SK-N-SH treated with all-trans-retinoic acid at 6 μM for 48 hours (cell line): Measurements from ENCODE around the gene TSHZ2.

Experiments used
- ATAC-seq: fragments of 200-7000 bp; cut with Tn5 transposase; 3 replicates; pipeline ENCODE4 v1.9.1; 2020; ENCODE audit warnings: mild to moderate bottlenecking, moderate library complexity
- ARNTL ChIP-seq: fragments of 450-650 bp; formaldehyde crosslinking; IDR thresholded peaks from 2 replicates; pipeline ENCODE4 v1.5.0; 2020; ENCODE audit warnings: low read depth, mild to moderate bottlenecking, moderate library complexity, borderline replicate concordance
- BACH2 ChIP-seq: fragments of 250-450 bp; sonication (Bioruptor Pico); IDR thresholded peaks from 2 replicates; pipeline ENCODE4 v1.9.0; 2021; ENCODE audit warnings: mild to moderate bottlenecking, borderline replicate concordance
- CSDC2 ChIP-seq: fragments of 250-450 bp; sonication (Bioruptor Pico); IDR thresholded peaks from 2 replicates; pipeline ENCODE4 v1.5.0; 2020; ENCODE audit warnings: mild to moderate bottlenecking, moderate library complexity
- ESRRG ChIP-seq: fragments of 250-450 bp; sonication (Bioruptor Pico); IDR thresholded peaks from 2 replicates; pipeline ENCODE4 v1.6.1; 2021; ENCODE audit warnings: mild to moderate bottlenecking
- GLIS3 ChIP-seq: fragments of 250-450 bp; sonication (Bioruptor Pico); IDR thresholded peaks from 2 replicates; pipeline ENCODE4 v1.5.0; 2020; ENCODE audit warnings: mild to moderate bottlenecking, moderate library complexity
- OSR1 ChIP-seq: fragments of 250-450 bp; sonication (Bioruptor Pico); IDR thresholded peaks from 2 replicates; pipeline ENCODE4 v1.8.0; 2022; ENCODE audit warnings: moderate library complexity, mild to moderate bottlenecking, inconsistent platforms
- PPARA ChIP-seq: fragments of 250-450 bp; sonication (Bioruptor Pico); IDR thresholded peaks from 2 replicates; pipeline ENCODE4 v1.5.0; 2020; ENCODE audit warnings: mild to moderate bottlenecking, borderline replicate concordance
- RARB ChIP-seq: fragments of 250-450 bp; sonication (Bioruptor Pico); IDR thresholded peaks from 2 replicates; pipeline ENCODE4 v1.8.0; 2021; ENCODE audit warnings: mild to moderate bottlenecking, moderate library complexity
- SNAI2 ChIP-seq: fragments of 250-450 bp; sonication (Bioruptor Pico); IDR thresholded peaks from 2 replicates; pipeline ENCODE4 v1.5.0; 2020; ENCODE audit warnings: mild to moderate bottlenecking, moderate library complexity
- TCF4 ChIP-seq: fragments of 250-450 bp; sonication (Bioruptor Pico); IDR thresholded peaks from 2 replicates; pipeline ENCODE4 v1.8.0; 2021; ENCODE audit warnings: mild to moderate bottlenecking, moderate library complexity, borderline replicate concordance
- TOX ChIP-seq: fragments of 250-450 bp; sonication (Bioruptor Pico); IDR thresholded peaks from 2 replicates; pipeline ENCODE4 v1.8.0; 2021; ENCODE audit warnings: mild to moderate bottlenecking, moderate library complexity, borderline replicate concordance
- ZC3H10 ChIP-seq: fragments of 250-450 bp; sonication (Bioruptor Pico); IDR thresholded peaks from 2 replicates; pipeline ENCODE4 v1.5.1; 2021; ENCODE audit warnings: mild to moderate bottlenecking, moderate library complexity
- ZFP3 ChIP-seq: fragments of 250-450 bp; sonication (Bioruptor Pico); IDR thresholded peaks from 2 replicates; pipeline ENCODE4 v1.5.0; 2020; ENCODE audit warnings: mild to moderate bottlenecking, moderate library complexity
- ZFP30 ChIP-seq: fragments of 450-650 bp; formaldehyde crosslinking; IDR thresholded peaks from 2 replicates; pipeline ENCODE4 v1.5.0; 2022; ENCODE audit warnings: mild to moderate bottlenecking, moderate library complexity
- ZNF565 ChIP-seq: fragments of 450-650 bp; formaldehyde crosslinking; conservative IDR thresholded peaks from 2 replicates; pipeline ENCODE4 v1.5.0; 2020; ENCODE audit warnings: low read depth, mild to moderate bottlenecking, moderate library complexity
- ZNF70 ChIP-seq: fragments of 450-650 bp; formaldehyde crosslinking; IDR thresholded peaks from 2 replicates; pipeline ENCODE4 v1.5.0; 2020; ENCODE audit warnings: mild to moderate bottlenecking, moderate library complexity
- ZNF8 ChIP-seq: fragments of 450-650 bp; formaldehyde crosslinking; IDR thresholded peaks from 2 replicates; pipeline ENCODE4 v1.5.0; 2020; ENCODE audit warnings: mild to moderate bottlenecking, moderate library complexity
- TF ChIP-seq, protein P1 (sequence below): fragments of 250-450 bp; sonication (Bioruptor Pico); IDR thresholded peaks from 2 replicates; pipeline ENCODE4 v1.8.0; 2021; ENCODE audit warnings: low read depth, mild to moderate bottlenecking, moderate library complexity, borderline replicate concordance
- TF ChIP-seq, protein P2 (sequence below): fragments of 250-450 bp; sonication (Bioruptor Pico); IDR thresholded peaks from 2 replicates; pipeline ENCODE4 v1.5.1; 2020; ENCODE audit warnings: low read depth, mild to moderate bottlenecking, moderate library complexity
- TF ChIP-seq, protein P3 (sequence below): fragments of 250-450 bp; sonication (Bioruptor Pico); IDR thresholded peaks from 2 replicates; pipeline ENCODE4 v1.5.0; 2020; ENCODE audit warnings: mild to moderate bottlenecking, moderate library complexity
- TF ChIP-seq, protein P4 (sequence below): fragments of 250-450 bp; sonication (Bioruptor Pico); IDR thresholded peaks from 2 replicates; pipeline ENCODE4 v1.5.1; 2021; ENCODE audit warnings: mild to moderate bottlenecking, moderate library complexity
- TF ChIP-seq, protein P5 (sequence below): fragments of 250-450 bp; sonication (Bioruptor Pico); IDR thresholded peaks from 2 replicates; pipeline ENCODE4 v1.8.0; 2020; ENCODE audit warnings: mild to moderate bottlenecking, moderate library complexity, borderline replicate concordance

The TSHZ2 gene

DNA sequence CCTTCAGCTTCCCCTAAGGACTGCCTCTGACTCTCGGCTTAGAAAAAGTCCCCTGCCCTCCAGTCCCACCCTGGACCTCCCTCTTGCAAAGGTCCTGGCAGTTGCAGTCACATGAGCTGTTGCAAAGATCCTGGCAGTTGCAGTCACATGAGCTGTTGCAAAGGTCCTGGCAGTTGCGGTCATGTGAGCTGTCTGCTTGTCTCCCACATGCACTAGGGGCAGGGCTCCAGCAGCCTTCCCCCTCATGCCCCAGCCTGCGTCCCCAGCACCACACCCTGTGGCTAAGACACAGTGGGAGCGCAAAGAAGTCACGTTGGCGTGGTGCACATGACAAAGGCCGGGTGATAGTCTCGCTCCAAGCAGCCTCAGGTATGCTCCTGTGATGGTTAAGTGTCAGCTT lies 538.5 kb downstream of the TSHZ2 start:
- ATAC-seq: no peak
- TF ChIP-seq, protein P1, sequence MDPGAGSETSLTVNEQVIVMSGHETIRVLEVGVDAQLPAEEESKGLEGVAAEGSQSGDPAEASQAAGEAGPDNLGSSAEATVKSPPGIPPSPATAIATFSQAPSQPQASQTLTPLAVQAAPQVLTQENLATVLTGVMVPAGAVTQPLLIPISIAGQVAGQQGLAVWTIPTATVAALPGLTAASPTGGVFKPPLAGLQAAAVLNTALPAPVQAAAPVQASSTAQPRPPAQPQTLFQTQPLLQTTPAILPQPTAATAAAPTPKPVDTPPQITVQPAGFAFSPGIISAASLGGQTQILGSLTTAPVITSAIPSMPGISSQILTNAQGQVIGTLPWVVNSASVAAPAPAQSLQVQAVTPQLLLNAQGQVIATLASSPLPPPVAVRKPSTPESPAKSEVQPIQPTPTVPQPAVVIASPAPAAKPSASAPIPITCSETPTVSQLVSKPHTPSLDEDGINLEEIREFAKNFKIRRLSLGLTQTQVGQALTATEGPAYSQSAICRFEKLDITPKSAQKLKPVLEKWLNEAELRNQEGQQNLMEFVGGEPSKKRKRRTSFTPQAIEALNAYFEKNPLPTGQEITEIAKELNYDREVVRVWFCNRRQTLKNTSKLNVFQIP (CRISPR knock-in tag): no peak
- TF ChIP-seq ESRRG (no peak), OSR1 (CRISPR knock-in tag) (no peak), ARNTL (CRISPR knock-in tag) (no peak), PPARA (no peak), ZNF70 (CRISPR knock-in tag) (no peak), ZNF8 (CRISPR knock-in tag) (no peak), ZFP3 (CRISPR knock-in tag) (no peak), CSDC2 (CRISPR knock-in tag) (no peak), TOX (CRISPR knock-in tag) (no peak), BACH2 (CRISPR knock-in tag) (no peak), ZFP30 (CRISPR knock-in tag) (no peak), ZNF565 (CRISPR knock-in tag) (no peak), RARB (no peak), SNAI2 (CRISPR knock-in tag) (no peak), ZC3H10 (CRISPR knock-in tag) (no peak), GLIS3 (CRISPR knock-in tag) (no peak)
- TF ChIP-seq, protein P2, sequence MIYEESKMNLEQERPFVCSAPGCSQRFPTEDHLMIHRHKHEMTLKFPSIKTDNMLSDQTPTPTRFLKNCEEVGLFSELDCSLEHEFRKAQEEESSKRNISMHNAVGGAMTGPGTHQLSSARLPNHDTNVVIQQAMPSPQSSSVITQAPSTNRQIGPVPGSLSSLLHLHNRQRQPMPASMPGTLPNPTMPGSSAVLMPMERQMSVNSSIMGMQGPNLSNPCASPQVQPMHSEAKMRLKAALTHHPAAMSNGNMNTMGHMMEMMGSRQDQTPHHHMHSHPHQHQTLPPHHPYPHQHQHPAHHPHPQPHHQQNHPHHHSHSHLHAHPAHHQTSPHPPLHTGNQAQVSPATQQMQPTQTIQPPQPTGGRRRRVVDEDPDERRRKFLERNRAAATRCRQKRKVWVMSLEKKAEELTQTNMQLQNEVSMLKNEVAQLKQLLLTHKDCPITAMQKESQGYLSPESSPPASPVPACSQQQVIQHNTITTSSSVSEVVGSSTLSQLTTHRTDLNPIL (CRISPR knock-in tag): no peak
- TF ChIP-seq, protein P3, sequence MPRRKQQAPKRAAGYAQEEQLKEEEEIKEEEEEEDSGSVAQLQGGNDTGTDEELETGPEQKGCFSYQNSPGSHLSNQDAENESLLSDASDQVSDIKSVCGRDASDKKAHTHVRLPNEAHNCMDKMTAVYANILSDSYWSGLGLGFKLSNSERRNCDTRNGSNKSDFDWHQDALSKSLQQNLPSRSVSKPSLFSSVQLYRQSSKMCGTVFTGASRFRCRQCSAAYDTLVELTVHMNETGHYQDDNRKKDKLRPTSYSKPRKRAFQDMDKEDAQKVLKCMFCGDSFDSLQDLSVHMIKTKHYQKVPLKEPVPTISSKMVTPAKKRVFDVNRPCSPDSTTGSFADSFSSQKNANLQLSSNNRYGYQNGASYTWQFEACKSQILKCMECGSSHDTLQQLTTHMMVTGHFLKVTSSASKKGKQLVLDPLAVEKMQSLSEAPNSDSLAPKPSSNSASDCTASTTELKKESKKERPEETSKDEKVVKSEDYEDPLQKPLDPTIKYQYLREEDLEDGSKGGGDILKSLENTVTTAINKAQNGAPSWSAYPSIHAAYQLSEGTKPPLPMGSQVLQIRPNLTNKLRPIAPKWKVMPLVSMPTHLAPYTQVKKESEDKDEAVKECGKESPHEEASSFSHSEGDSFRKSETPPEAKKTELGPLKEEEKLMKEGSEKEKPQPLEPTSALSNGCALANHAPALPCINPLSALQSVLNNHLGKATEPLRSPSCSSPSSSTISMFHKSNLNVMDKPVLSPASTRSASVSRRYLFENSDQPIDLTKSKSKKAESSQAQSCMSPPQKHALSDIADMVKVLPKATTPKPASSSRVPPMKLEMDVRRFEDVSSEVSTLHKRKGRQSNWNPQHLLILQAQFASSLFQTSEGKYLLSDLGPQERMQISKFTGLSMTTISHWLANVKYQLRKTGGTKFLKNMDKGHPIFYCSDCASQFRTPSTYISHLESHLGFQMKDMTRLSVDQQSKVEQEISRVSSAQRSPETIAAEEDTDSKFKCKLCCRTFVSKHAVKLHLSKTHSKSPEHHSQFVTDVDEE (CRISPR knock-in tag): no peak
- TF ChIP-seq, protein P4, sequence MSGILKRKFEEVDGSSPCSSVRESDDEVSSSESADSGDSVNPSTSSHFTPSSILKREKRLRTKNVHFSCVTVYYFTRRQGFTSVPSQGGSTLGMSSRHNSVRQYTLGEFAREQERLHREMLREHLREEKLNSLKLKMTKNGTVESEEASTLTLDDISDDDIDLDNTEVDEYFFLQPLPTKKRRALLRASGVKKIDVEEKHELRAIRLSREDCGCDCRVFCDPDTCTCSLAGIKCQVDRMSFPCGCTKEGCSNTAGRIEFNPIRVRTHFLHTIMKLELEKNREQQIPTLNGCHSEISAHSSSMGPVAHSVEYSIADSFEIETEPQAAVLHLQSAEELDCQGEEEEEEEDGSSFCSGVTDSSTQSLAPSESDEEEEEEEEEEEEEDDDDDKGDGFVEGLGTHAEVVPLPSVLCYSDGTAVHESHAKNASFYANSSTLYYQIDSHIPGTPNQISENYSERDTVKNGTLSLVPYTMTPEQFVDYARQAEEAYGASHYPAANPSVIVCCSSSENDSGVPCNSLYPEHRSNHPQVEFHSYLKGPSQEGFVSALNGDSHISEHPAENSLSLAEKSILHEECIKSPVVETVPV: no peak
- TF ChIP-seq, all 23 proteins: peak for 0

DNA sequence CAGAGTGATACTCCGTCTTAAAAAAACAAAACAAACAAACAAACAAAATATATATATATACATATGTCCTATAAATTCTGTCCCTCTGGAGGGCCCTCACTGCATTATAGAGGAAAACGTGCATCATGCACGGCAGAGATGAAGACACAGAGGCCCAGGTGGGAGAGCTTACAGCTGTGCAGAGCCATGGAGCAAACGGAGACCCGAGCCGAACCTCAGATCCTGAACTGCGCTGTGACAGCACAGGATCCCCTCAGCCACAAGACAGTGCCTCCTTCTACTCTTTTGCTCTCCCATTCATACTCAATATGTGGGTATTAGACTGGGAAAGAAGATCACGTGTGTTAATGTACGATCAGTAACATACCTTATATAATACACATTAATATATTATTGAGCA lies 539.9 kb downstream of the TSHZ2 start:
- ATAC-seq: no peak

More for the DNA sequence above, 539.9 kb downstream of the TSHZ2 start:
- no peak for TF ChIP-seq ZNF8 (CRISPR knock-in tag)
- TF ChIP-seq GLIS3 (CRISPR knock-in tag): no peak
- TF ChIP-seq ZFP30 (CRISPR knock-in tag): no peak
- no peak for TF ChIP-seq ARNTL (CRISPR knock-in tag)
- TF ChIP-seq, protein P1 (CRISPR knock-in tag): no peak
- TF ChIP-seq, protein P4: no peak
- TF ChIP-seq, protein P2 (CRISPR knock-in tag): no peak
- TF ChIP-seq, protein P5, sequence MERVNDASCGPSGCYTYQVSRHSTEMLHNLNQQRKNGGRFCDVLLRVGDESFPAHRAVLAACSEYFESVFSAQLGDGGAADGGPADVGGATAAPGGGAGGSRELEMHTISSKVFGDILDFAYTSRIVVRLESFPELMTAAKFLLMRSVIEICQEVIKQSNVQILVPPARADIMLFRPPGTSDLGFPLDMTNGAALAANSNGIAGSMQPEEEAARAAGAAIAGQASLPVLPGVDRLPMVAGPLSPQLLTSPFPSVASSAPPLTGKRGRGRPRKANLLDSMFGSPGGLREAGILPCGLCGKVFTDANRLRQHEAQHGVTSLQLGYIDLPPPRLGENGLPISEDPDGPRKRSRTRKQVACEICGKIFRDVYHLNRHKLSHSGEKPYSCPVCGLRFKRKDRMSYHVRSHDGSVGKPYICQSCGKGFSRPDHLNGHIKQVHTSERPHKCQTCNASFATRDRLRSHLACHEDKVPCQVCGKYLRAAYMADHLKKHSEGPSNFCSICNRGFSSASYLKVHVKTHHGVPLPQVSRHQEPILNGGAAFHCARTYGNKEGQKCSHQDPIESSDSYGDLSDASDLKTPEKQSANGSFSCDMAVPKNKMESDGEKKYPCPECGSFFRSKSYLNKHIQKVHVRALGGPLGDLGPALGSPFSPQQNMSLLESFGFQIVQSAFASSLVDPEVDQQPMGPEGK: no peak
- no peak for TF ChIP-seq TCF4
- TF ChIP-seq ZNF70 (CRISPR knock-in tag): no peak
- TF ChIP-seq ZFP3 (CRISPR knock-in tag): no peak
- TF ChIP-seq, protein P3 (CRISPR knock-in tag): no peak
- no peak for TF ChIP-seq ZC3H10 (CRISPR knock-in tag)
- no peak for TF ChIP-seq RARB
- no peak for TF ChIP-seq CSDC2 (CRISPR knock-in tag)
